HCT116 (cell line): Measurements from ENCODE around the gene FHOD3. TPM values are rescaled to one million over a fixed set of nuclear protein-coding genes. Genes with fewer than 3 reads are reported as not detected.

Source experiments
- ATAC-seq: fragments of 200-7000 bp; cut with Tn5 transposase; 2 replicates; pipeline ENCODE4 v1.9.1; 2020; ENCODE audit warnings: mild to moderate bottlenecking, moderate library complexity
- BruUV-seq: library from RNA; stranded (reverse); fragments of 400-500 nt; replicated peaks from 2 replicates; lab custom pipeline; 2021; lab: Mats Ljungman, UMichigan
- CTCF ChIA-PET: fragments of 300-600 bp; sonication (Branson Sonifier 250); formaldehyde crosslinking; loops from one replicate; lab custom pipeline; 2021; ENCODE audit warnings: antibody characterized with exemption; lab: Charles Lee
- POLR2A ChIA-PET: fragments of 300-600, 350-600 bp; sonication (Branson Sonifier 250); formaldehyde crosslinking; loops from one replicate; lab custom pipeline; 2021; ENCODE audit warnings: antibody characterized with exemption; lab: Charles Lee
- RAD21 ChIA-PET, 2 experiments: fragments of 300-600 bp; sonication (Branson Sonifier 250); formaldehyde crosslinking; loops; one replicate each; lab custom pipeline; 2023; ENCODE audit warnings: low total read pairs in 2 of 2; ENCODE audit not compliant: uncharacterized antibody in 2 of 2, unreplicated experiment in 2 of 2, low non-redundant PET in 1 of 2; lab: Charles Lee
- DNase-seq: peaks from one replicate; pipeline ENCODE4 v3.0.0-alpha.2; 2010; ENCODE audit warnings: low read depth, low spot score
- H2AFZ ChIP-seq: fragments of 200-600 bp; shearing (Covaris generic), sonication (generic); 2 replicates; pipeline ENCODE4 v1.6.1; 2017; ENCODE audit warnings: low read depth, mixed run types, mixed read lengths, antibody characterized with exemption, low read length; ENCODE audit not compliant: poor library complexity, severe bottlenecking
- H3K27ac ChIP-seq: 2 replicates; pipeline ENCODE4 v1.5.1; 2012; ENCODE audit warnings: low read depth, low read length
- H3K27me3 ChIP-seq: fragments of 200-600 bp; sonication (generic); 2 replicates; pipeline ENCODE4 v1.6.1; 2016; ENCODE audit warnings: mixed run types, low read length, mixed read lengths; ENCODE audit not compliant: insufficient read depth
- H3K36me3 ChIP-seq, 2 experiments: fragments of 200-500 bp in 1 of 2; fragments of 200-600 bp in 1 of 2; sonication (Bioruptor generic) in 1 of 2; sonication (generic) in 1 of 2; 2 replicates each; pipeline versions ENCODE4 v1.5.1 to v1.6.1; 2014 to 2016; ENCODE audit warnings: low read length in 2 of 2, inconsistent platforms in 1 of 2, mixed read lengths in 1 of 2, mixed run types in 1 of 2; ENCODE audit not compliant: insufficient read depth in 2 of 2, control insufficient read depth in 1 of 2
- H3K4me1 ChIP-seq, 2 experiments: fragments of 200-600 bp in 1 of 2; sonication (generic) in 1 of 2; 2 replicates each; pipeline versions ENCODE4 v1.5.1 to v1.6.1; 2012 to 2017; ENCODE audit warnings: low read length in 2 of 2, inconsistent platforms in 1 of 2, mild to moderate bottlenecking in 1 of 2, mixed read lengths in 1 of 2, mixed run types in 1 of 2, moderate library complexity in 1 of 2; ENCODE audit not compliant: insufficient read depth in 2 of 2, control insufficient read depth in 1 of 2
- H3K4me2 ChIP-seq: fragments of 200-600 bp; sonication (generic); 2 replicates; pipeline ENCODE4 v1.6.1; 2017; ENCODE audit warnings: mixed run types, low read length, mixed read lengths
- H3K4me3 ChIP-seq, 2 experiments: fragments of 200-600 bp in 1 of 2; sonication (generic) in 1 of 2; replicated peaks in 1 of 2; 2 replicates each; pipeline ENCODE4 v1.5.1; 2011 to 2016; ENCODE audit warnings: low read length in 2 of 2, control low read depth in 1 of 2, low read depth in 1 of 2, mild to moderate bottlenecking in 1 of 2, mixed read lengths in 1 of 2, mixed run types in 1 of 2
- H3K79me2 ChIP-seq: fragments of 200-600 bp; sonication (generic); 2 replicates; pipeline ENCODE4 v1.6.1; 2017; ENCODE audit warnings: mild to moderate bottlenecking, mixed run types, low read length, moderate library complexity, mixed read lengths; ENCODE audit not compliant: insufficient read depth
- H3K9ac ChIP-seq: fragments of 200-600 bp; sonication (generic); 2 replicates; pipeline ENCODE4 v1.6.1; 2016; ENCODE audit warnings: low read length, mixed read lengths
- H3K9me2 ChIP-seq: fragments of 200-600 bp; sonication (generic), shearing (Covaris generic); 2 replicates; pipeline ENCODE4 v1.6.1; 2017; ENCODE audit warnings: mixed run types, mild to moderate bottlenecking, moderate library complexity; ENCODE audit not compliant: insufficient read depth
- H3K9me3 ChIP-seq, 2 experiments: fragments of 200-500 bp in 1 of 2; fragments of 200-600 bp in 1 of 2; sonication (Bioruptor generic) in 1 of 2; sonication (generic) in 1 of 2; 2 replicates each; pipeline ENCODE4 v1.6.1; 2014 to 2017; ENCODE audit warnings: low read length in 2 of 2, mixed read lengths in 2 of 2, inconsistent platforms in 1 of 2, low read depth in 1 of 2, mild to moderate bottlenecking in 1 of 2, mixed run types in 1 of 2, moderate library complexity in 1 of 2; ENCODE audit not compliant: control insufficient read depth in 1 of 2, insufficient read depth in 1 of 2
- H4K20me1 ChIP-seq: fragments of 200-600 bp; sonication (generic), shearing (Covaris generic); 2 replicates; pipeline ENCODE4 v1.6.1; 2017; ENCODE audit warnings: mixed run types, mild to moderate bottlenecking, moderate library complexity; ENCODE audit not compliant: insufficient read depth
- CBX3 ChIP-seq: IDR thresholded peaks from 2 replicates; pipeline ENCODE4 v1.6.1; 2012; ENCODE audit warnings: low read depth
- CEBPB ChIP-seq: IDR thresholded peaks from 2 replicates; pipeline ENCODE4 v1.6.1; 2012; ENCODE audit warnings: low read depth
- EGR1 ChIP-seq: IDR thresholded peaks from 2 replicates; pipeline ENCODE4 v1.6.1; 2012; ENCODE audit warnings: low read depth
- ELF1 ChIP-seq: IDR thresholded peaks from 2 replicates; pipeline ENCODE4 v1.6.1; 2012; ENCODE audit warnings: low read depth, borderline replicate concordance
- EZH2 ChIP-seq: fragments of 200-600 bp; sonication (generic); IDR thresholded peaks from 2 replicates; pipeline ENCODE4 v1.6.1; 2017; ENCODE audit warnings: antibody characterized with exemption, mixed run types
- FOSL1 ChIP-seq: IDR thresholded peaks from 2 replicates; pipeline ENCODE4 v1.6.1; 2012; ENCODE audit warnings: low read depth
- JUND ChIP-seq: IDR thresholded peaks from 2 replicates; pipeline ENCODE4 v1.6.1; 2012
- POLR2A ChIP-seq: IDR thresholded peaks from 2 replicates; pipeline ENCODE4 v1.7.0; 2011; ENCODE audit warnings: borderline replicate concordance; ENCODE audit not compliant: insufficient read depth, insufficient read length; ENCODE audit errors: extremely low read depth
- SIN3A ChIP-seq: IDR thresholded peaks from 2 replicates; pipeline ENCODE4 v1.6.1; 2012; ENCODE audit warnings: low read depth
- SRF ChIP-seq: IDR thresholded peaks from 2 replicates; pipeline ENCODE4 v1.6.1; 2012; ENCODE audit warnings: low read depth
- TCF7L2 ChIP-seq: IDR thresholded peaks from 2 replicates; pipeline ENCODE4 v1.7.0; 2011; ENCODE audit warnings: borderline replicate concordance, inconsistent platforms; ENCODE audit not compliant: insufficient read depth, insufficient read length; ENCODE audit errors: extremely low read depth
- YY1 ChIP-seq: IDR thresholded peaks from 2 replicates; pipeline ENCODE4 v1.6.1; 2011; ENCODE audit warnings: low read length, low read depth, moderate library complexity, mild to moderate bottlenecking; ENCODE audit not compliant: insufficient replicate concordance; ENCODE audit errors: extremely low read depth
- intact Hi-C: fragments of 100-400 bp; cut with micrococcal nuclease; formaldehyde crosslinking; loops from 2 replicates; pipeline ENCODE4 v1.10.0; 2022
- total RNA-seq: library from RNA; stranded (reverse); gene quantifications from one replicate; pipeline ENCODE4 v1.2.1, GENCODE V29; 2021; ENCODE audit not compliant: unreplicated experiment
- TF ChIP-seq, protein P1 (sequence below): IDR thresholded peaks from 2 replicates; pipeline ENCODE4 v1.6.1; 2012
- TF ChIP-seq, protein P2 (sequence below), 3 experiments: fragments of 200-600 bp in 1 of 3; sonication (generic) in 1 of 3; IDR thresholded peaks in 2 of 3; conservative IDR thresholded peaks in 1 of 3; 2 replicates each; pipeline ENCODE4 v1.5.1; 2012 to 2017; ENCODE audit warnings: low read depth in 2 of 3, low read length in 2 of 3, antibody characterized with exemption in 1 of 3, borderline replicate concordance in 1 of 3, control low read depth in 1 of 3, mild to moderate bottlenecking in 1 of 3, mixed read lengths in 1 of 3, mixed run types in 1 of 3, moderate library complexity in 1 of 3; ENCODE audit not compliant: insufficient read depth in 1 of 3

The FHOD3 gene
- total RNA-seq, 1 experiment from 2014 or later = 4.0 TPM

DNA sequence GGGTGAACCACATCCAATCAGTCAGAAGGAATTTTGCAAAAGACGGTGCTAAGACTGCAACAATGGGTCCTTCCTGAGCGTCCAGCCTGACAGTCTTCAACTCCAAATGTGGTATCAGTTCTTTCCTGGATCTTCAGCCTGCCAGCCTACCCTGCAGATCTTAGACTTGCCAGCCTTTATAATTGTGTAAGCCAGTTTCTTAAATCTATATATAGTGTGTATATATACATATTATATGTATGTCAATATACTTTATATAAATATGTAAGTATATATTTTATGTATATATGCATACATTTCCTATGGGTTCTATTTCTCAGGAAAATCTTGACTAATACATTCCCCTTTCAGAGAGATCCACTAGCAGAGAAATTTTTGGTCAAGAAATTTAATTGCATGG is 245.5 kb downstream of the FHOD3 start:
- Histone ChIP-seq H3K36me3 (no peaks in the 10 kb centered on the region), H2AFZ (no peak overlapping the region), H3K27ac (no peak overlapping the region), H3K9me3 (no peaks in the 10 kb centered on the region), H4K20me1 (no peaks in the 10 kb centered on the region), H3K4me2 (no peak overlapping the region), H3K79me2 (no peaks in the 10 kb centered on the region), H3K4me1 (no peaks in the 10 kb centered on the region), H3K4me3 (no peak overlapping the region), H3K9ac (no peak overlapping the region), H3K9me2 (no peaks in the 10 kb centered on the region), H3K27me3 (no peaks in the 10 kb centered on the region)
- ChIA-PET RAD21 (no interaction called here), POLR2A (no interaction called here), CTCF (no interaction called here)
- intact Hi-C loops = no loop called here
- DNase-seq = no peak
- ATAC-seq = no peak
- TF ChIP-seq CEBPB (no peak), TCF7L2 (no peak), EGR1 (no peak), YY1 (no peak), ELF1 (no peak), SIN3A (no peak), FOSL1 (no peak), JUND (no peak), SRF (no peak), CBX3 (no peak), POLR2A (no peak), EZH2 (no peak)
- TF ChIP-seq, protein P1, sequence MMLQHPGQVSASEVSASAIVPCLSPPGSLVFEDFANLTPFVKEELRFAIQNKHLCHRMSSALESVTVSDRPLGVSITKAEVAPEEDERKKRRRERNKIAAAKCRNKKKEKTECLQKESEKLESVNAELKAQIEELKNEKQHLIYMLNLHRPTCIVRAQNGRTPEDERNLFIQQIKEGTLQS = no peak
- TF ChIP-seq, protein P2, sequence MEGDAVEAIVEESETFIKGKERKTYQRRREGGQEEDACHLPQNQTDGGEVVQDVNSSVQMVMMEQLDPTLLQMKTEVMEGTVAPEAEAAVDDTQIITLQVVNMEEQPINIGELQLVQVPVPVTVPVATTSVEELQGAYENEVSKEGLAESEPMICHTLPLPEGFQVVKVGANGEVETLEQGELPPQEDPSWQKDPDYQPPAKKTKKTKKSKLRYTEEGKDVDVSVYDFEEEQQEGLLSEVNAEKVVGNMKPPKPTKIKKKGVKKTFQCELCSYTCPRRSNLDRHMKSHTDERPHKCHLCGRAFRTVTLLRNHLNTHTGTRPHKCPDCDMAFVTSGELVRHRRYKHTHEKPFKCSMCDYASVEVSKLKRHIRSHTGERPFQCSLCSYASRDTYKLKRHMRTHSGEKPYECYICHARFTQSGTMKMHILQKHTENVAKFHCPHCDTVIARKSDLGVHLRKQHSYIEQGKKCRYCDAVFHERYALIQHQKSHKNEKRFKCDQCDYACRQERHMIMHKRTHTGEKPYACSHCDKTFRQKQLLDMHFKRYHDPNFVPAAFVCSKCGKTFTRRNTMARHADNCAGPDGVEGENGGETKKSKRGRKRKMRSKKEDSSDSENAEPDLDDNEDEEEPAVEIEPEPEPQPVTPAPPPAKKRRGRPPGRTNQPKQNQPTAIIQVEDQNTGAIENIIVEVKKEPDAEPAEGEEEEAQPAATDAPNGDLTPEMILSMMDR (IDR thresholded peaks at IDR 0.05 in 2 of 3, conservative IDR thresholded peaks at IDR 0.05 in 1 of 3; ENCODE audit: borderline replicate concordance in 1 of 3, insufficient read depth in 1 of 3, low read depth in 2 of 3, low read length in 2 of 3) = no peak
- BruUV-seq = no TSS peak
